Dermis blood vessel endothelial cell (primary cell): Measurements from ENCODE around the gene HS6ST2. TPM values are rescaled to one million over a fixed set of nuclear protein-coding genes. Genes with fewer than 3 reads are reported as not detected.
"Not testable (repeated sequence)": the region's sequence is repeated elsewhere in the genome, so short reads cannot be mapped to it uniquely, and the experiment has no call there.

Experiments
- DNase-seq: peaks from one replicate; pipeline ENCODE4 v3.0.0; 2010
- total RNA-seq: library from RNA; depleted of rRNA; stranded (reverse); fragments of >200 nt; gene quantifications from 2 replicates; pipeline ENCODE4 v1.2.3, GENCODE V29; 2014

HS6ST2 gene
- under 0.01 and 0.19 TPM in 2 replicates for total RNA-seq

GRCh38 chrX:132958091-132958703 lies at the start of gene HS6ST2:
TSS of gene HS6ST2 (minus strand) at chrX:132958629.
- no peak for DNase-seq

DNA sequence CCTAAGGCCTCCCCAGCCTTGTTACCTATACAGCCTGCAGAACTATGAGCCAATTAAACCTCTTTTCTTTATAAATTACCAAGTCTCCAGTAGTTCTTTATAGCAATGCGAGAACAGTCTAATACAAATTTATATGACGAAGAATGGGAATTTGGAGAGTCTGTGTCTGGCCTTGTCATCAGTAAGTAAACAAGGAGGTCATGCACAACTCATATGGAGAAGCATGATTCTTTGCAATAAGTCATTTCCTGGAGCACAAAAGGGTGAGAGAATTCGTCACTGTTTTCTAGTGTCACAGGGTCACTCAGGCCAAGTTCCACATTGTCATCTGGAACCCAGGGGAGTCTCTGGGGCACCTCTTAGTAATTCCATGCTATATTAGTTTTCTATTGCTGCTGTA lies 49.0 kb upstream of the HS6ST2 start:
- no peak for DNase-seq

DNA sequence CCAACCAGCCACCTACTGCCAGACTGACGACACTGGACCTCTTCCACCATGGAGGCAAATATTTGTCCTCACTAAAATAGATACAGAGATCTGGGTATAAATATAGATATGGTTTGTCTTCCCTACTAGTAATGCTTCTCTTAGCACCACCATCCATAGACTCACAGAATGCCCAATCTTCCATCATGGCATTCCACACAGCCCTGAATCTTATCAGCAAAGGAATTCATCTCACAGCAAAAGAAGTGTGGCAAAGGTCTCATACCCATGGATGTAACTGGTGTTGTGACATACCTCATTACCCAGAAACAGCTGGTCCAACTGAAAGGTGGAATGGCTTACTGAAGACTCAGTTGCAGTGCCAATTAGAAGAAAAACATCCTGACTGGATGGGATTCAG lies 47.2 kb upstream of the HS6ST2 start:
- no peak for DNase-seq

- peak; percentile 3 for DNase-seq
These were observed 46.6 kb upstream of the HS6ST2 start for GRCh38 chrX:133005042-133005441.

- DNase-seq, result no peak
These were observed 40.8 kb upstream of the HS6ST2 start for GRCh38 chrX:132999209-132999608.

DNA sequence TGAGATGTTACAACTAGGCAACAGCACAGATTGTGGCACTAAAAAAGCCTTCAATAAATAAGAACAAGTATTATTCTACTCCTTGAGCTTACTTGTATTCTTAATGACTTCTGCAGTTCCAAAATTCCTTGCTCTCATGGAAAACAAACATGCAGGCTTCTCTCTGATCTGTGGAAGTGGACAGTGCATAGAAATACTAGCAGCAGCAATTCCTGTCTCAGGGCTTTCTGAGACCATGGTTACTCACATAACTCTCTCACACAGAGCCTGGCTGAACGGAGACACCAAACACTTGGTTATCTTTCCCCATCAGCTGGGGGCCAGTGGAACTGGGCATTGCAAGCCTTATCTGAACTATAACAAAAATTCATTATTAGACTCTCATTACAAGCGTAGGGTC lies 32.4 kb upstream of the HS6ST2 start:
- DNase-seq, result no peak

- no peak for DNase-seq
These were observed 28.1 kb upstream of the HS6ST2 start for GRCh38 chrX:132986556-132986955.

DNA sequence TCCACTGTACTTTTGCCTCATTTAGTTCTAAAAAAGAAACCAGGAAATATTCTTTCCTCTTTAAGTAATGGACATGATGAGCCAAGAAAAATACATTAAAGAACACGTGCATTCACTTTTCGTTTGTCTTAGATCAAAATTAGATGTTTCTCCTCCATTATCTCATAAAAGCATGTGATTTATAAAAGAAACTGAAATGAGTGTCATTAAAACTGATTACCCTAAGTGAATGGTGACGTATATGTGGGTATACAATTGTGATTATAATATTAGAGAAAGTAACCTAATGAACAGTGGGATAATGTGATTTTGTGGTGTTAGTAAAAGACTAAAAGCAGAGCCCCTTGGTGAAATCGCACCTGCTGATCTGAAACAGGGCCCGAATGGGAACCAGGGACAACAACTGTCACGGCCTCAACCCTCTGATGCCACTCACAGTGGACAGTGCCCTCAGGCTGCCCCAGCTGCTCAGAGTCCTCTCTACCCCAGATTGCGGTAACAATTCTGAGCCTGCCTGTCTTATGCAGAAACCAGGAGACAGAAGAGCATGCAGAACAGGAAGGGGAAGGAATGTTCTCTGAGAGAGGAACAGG lies 25.7 kb upstream of the HS6ST2 start:
- DNase-seq, result no peak

DNA sequence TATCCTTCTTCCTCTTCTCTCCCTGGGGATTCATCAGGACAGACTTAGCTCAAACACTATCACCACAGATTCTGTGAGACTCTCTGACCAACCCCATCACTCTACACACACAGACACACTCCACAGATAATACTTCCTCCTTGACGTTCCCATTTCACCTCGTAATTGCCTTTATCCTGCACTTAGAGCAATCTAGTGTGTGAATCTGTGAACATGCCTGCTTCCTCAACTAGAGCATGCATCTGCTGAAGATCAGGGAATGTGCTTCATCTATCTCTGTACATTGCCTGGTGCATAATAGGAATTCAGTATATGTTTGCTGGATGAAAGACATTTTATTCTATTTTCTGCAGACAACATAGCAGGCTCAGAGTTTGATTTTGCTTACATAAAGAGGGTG lies 25.1 kb upstream of the HS6ST2 start:
- no peak for DNase-seq

GRCh38 chrX:132980035-132980434 lies 21.6 kb upstream of the HS6ST2 start:
- DNase-seq, result not testable (repeated sequence)

GRCh38 chrX:132968296-132968949 lies 10.0 kb upstream of the HS6ST2 start:
- DNase-seq, result no peak

DNA sequence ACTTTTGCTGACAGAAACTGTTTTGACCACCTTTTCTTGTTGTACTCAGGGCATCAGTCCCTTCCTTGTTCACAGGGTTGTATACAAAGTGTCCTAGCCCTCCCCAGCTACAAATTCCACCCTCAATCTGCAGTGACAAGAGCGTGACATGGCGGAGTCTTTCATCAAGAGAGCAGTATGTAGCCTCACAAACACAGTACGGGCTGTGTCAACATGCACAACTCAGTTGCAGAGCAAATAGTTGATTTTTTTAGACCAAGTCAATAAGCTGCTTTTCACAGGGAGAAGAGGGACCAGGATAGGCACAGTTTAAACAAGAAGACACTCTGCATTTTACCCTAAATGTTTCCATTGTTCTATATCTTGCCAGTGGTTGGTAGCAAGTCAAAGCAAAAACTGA lies 8.6 kb upstream of the HS6ST2 start:
- DNase-seq, result no peak

GRCh38 chrX:132965461-132965860 lies 7.0 kb upstream of the HS6ST2 start:
- no peak for DNase-seq

DNA sequence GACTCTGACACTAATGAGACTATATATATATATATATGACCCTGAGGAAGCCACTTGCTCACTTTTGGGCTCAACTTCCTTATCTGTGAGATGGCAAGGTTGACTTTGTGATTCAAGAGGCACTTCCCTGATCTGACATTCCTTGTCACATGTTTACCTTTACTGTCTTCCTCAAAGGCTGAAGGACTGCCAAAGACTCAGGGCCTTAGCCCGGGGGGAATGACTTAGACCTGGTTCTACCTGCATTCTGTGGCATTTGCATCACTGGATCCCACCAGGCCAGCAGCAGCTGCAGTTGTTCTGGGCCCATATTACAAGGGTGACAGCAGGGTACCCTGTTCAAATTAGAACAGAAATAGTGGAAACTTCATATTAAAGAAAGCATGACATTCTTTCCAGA lies 3.1 kb upstream of the HS6ST2 start:
- DNase-seq, result no peak

DNA sequence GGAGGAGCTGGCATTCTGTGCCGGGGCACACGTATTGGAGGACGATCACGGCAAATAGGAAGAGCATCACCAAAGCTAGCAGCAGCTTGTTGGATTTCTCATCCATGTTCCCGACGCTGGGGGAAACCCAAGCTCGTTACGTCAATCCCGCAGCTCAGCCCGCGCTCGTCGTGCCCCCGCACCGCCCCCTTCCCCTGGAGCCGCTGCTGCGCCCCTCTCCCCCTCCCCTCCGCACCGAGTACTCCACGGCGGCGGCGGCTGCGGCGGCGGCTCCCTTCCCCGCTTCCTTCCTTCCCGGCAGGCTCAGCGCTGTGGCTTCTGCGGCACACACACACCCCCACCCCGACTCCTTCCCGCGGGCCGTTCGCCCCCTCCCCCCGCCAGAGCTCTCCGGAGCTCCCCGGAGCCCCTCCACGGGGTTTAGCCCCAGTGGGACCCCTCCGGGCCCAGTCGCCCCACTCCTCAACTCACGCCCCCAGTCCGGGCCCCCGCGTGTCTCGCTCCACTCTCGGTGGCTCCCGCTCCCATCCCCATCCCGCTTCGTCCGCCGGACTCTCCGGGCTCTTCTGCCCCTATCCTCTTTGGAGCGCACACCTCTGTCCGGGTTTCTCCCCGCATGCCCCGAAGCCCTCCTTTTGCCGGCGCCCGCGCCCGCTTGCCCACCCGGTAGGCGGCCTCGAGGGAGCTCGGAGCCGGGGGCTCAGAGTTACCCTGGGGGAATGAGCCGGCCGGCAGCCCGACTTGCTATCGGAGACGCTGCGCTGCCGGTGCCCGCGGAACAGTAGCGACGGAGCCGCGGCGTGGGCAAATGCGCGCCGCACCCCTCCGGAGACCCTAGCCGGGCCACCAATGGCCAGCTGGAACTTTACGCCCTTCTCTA lies 978 bp downstream of the HS6ST2 start:
- no peak for DNase-seq

DNA sequence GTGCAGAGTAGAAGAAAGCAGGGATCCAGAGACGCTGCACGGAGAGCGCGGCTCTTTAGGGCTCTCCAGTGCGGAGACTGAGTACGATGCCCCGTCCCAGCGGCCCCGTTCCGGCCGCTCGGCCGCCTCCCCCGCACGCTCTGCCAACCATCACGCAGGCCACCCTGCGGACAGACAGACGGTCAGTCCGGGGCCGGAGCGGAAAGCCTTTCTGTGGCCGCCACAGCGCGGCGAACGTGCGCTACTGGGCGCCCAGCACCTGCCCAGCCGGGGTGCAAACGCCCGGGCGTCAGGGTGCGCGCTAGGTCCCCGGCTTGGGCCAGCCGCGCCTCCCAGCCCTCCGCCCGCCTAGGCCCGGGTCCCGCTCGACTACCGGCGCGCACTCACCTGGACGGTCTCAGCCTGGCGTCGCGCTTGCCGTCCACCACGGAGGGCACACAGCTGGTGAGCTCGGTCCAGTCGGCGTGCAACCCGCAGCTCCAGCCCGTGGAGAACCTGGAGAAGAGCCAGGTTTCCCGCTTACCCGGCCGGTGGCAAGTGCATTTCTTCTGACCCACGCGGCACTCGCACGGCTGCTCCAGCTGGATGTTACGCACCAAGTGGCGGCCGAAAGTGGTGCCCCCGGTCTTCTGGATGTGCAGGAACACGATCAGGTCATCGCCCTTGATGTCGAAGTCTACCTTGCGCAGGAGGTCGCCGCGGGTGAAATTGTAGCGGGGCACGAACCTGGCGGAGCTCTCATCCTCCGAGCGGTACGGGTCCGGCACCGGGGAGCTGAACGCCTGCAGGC lies 1.8 kb downstream of the HS6ST2 start:
- DNase-seq, result no peak

DNA sequence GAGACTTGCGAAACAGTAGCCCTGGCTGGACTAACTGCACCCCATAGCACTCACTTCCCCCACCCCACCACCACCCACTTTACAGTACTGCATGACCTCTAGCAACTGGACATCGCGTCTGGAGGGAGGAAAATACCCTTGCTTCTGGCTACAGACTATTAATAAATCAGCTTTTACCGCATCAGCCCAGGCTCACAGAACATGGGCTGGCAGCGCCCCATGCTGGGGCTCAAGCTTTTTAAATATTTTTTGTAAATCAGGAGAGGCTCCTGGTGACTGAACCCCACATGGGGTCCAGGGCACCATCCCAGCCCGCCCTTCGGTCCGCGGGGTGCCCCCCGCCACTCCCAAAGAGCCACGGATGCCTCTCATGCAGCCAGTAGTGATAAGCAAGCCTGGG lies 2.7 kb downstream of the HS6ST2 start:
- no peak for DNase-seq

- no peak for DNase-seq
These were observed 4.1 kb downstream of the HS6ST2 start for GRCh38 chrX:132954323-132954722.

DNA sequence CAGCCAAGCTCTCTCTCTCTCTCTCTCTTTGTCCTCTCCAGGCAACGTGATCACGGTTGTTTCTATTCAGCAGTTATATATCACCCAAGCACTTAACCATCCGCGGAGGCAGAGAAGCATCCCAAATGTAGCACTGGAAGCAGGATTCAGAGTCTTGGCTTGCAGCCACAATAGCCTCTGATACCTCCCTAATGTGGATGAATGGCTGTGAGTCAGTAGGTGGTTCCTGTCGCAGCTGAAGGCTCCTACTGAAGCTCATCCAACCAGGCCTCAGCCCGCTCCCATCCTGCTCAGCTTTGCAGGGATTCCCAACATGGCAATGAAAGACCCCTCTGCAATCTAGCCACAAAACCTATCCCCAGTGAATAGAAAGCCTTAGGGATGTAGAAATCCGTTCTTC lies 5.1 kb downstream of the HS6ST2 start:
- no peak for DNase-seq

- no peak for DNase-seq
These were observed 9.7 kb downstream of the HS6ST2 start for GRCh38 chrX:132948648-132949260.

DNA sequence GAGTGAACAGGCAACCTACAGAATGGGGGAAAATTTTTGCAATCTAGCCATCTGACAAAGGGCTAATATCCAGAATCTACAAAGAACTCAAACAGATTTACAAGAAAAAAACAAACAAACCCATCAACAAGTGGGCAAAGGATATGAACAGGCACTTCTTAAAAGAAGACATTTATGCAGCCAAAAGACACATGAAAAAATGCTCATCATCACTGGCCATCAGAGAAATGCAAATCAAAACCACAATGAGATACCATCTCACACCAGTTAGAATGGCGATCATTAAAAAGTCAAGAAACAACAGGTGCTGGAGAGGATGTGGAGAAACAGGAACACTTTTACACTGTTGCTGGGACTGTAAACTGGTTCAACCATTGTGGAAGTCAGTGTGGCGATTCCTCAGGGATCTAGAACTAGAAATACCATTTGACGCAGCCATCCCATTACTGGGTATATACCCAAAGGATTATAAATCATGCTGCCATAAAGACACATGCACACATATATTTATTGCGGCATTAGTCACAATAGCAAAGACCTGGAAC lies 13.3 kb downstream of the HS6ST2 start:
- DNase-seq, result not testable (repeated sequence)
